Gastroesophageal sphincter (tissue), 4 donors: ENCODE data around the gene IFFO2. TPM values are rescaled to one million over a fixed set of nuclear protein-coding genes. Genes with fewer than 3 reads are reported as not detected.
A peak's percentile ranks its signal among the peaks of the same experiment; 100 is the strongest.

Experiments
- ATAC-seq: fragments of 150-250 bp; one replicate; pipeline ENCODE4 v1.9.1; 2016; ENCODE audit warnings: mild to moderate bottlenecking, moderate library complexity
- H3K27ac ChIP-seq, 4 donors: fragments of 200-600 bp; sonication (generic) in 3 of 4; 1 replicate in 3 of 4; 2 replicates in 1 of 4; pipeline ENCODE4 v1.5.1; 2016 to 2019
- H3K27me3 ChIP-seq: fragments of 200-600 bp; sonication (generic); one replicate; pipeline ENCODE4 v1.5.1; 2019
- H3K36me3 ChIP-seq, 2 donors: fragments of 200-600 bp; sonication (generic); one replicate each; pipeline ENCODE4 v1.5.1; 2019; ENCODE audit warnings: control low read depth in 1 of 2
- H3K4me1 ChIP-seq, 3 donors: fragments of 200-600 bp; sonication (generic); 1 replicate in 2 of 3; 2 replicates in 1 of 3; pipeline ENCODE4 v1.5.1; 2016 to 2019; ENCODE audit warnings: control low read depth in 2 of 3
- H3K4me3 ChIP-seq, 2 donors: fragments of 200-600 bp; sonication (generic); one replicate each; pipeline ENCODE4 v1.5.1; 2019; ENCODE audit warnings: mild to moderate bottlenecking in 1 of 2, moderate library complexity in 1 of 2
- H3K9me3 ChIP-seq, 3 donors: fragments of 200-600 bp; sonication (generic); one replicate each; pipeline ENCODE4 v1.5.1; 2017 to 2019; ENCODE audit warnings: control low read depth in 2 of 3
- CTCF ChIP-seq, 4 experiments: fragments of 200-600 bp in 2 of 4; fragments of 450-650 bp in 2 of 4; sonication (generic) in 1 of 4; IDR thresholded peaks; one replicate each; pipeline ENCODE4 v1.5.1; 2017 to 2019; ENCODE audit warnings: antibody characterized with exemption in 4 of 4, mild to moderate bottlenecking in 2 of 4, moderate library complexity in 2 of 4
- EP300 ChIP-seq: sonication (generic); formaldehyde crosslinking; IDR thresholded peaks from one replicate; pipeline ENCODE4 v1.6.1; 2017; ENCODE audit warnings: antibody characterized with exemption, mild to moderate bottlenecking
- POLR2A ChIP-seq, 2 donors: fragments of 450-650 bp; IDR thresholded peaks; one replicate each; pipeline ENCODE4 v1.6.1; 2017; ENCODE audit warnings: antibody characterized with exemption in 2 of 2, mild to moderate bottlenecking in 2 of 2, moderate library complexity in 1 of 2
- POLR2AphosphoS5 ChIP-seq: sonication (generic); formaldehyde crosslinking; IDR thresholded peaks from one replicate; pipeline ENCODE4 v1.6.1; 2017; ENCODE audit warnings: antibody characterized with exemption
- WGBS, 2 donors: methylation state at CpG; one replicate each; pipeline ENCODE4 v1.1.5; 2018; ENCODE audit warnings: low coverage in 1 of 2; 5-methylcytosine and 5-hydroxymethylcytosine counted together
- total RNA-seq, 4 donors: library from RNA; depleted of rRNA; stranded (reverse); fragments of >200 nt; gene quantifications; one replicate each; pipeline ENCODE4 v1.1.0, GENCODE V29; 2016

Gene IFFO2
- total RNA-seq, 4 donors from 2014 or later = 9.3 to 18.4 (median 12.7) TPM

GRCh38 chr1:18951818-18952391, 4.6 kb downstream of the IFFO2 start:
- no peak for ATAC-seq
- H3K27ac ChIP-seq = peak overlapping the region; percentile 82 to 97 (median 92)
- H3K27me3 ChIP-seq = no peaks in the 10 kb centered on the region
- WGBS, 2 donors = 75 to 93% methylated on average over 3 to 8 of the region's 8 CpGs
- no peak overlapping the region for H3K4me3 ChIP-seq
- no peaks in the 10 kb centered on the region for H3K36me3 ChIP-seq
- no peak for TF ChIP-seq POLR2AphosphoS5
- TF ChIP-seq EP300 = no peak
- no peak for TF ChIP-seq CTCF (IDR thresholded peaks at IDR 0.05)
- no peak for TF ChIP-seq POLR2A (IDR thresholded peaks at IDR 0.05)
- H3K4me1 ChIP-seq = peaks cover 0 to 89% (median 64%) of the 10 kb centered on the region in 3 donors
- no peaks in the 10 kb centered on the region for H3K9me3 ChIP-seq

- ATAC-seq = no peak
- Histone ChIP-seq H3K36me3 (no peaks in the 10 kb centered on the region), H3K4me1 (peaks cover 0 to 92% (median 67%) of the 10 kb centered on the region in 3 donors), H3K27me3 (no peaks in the 10 kb centered on the region), H3K27ac (peak overlapping the region; percentile 82 to 97 (median 92)), H3K4me3 (peak overlapping the region in 1 of 2 donors; percentile 45), H3K9me3 (no peaks in the 10 kb centered on the region)
- TF ChIP-seq POLR2A (IDR thresholded peaks at IDR 0.05) = no peak
- TF ChIP-seq CTCF (IDR thresholded peaks at IDR 0.05) = no peak
- TF ChIP-seq POLR2AphosphoS5 = no peak
- TF ChIP-seq EP300 = no peak
- 82% methylated on average over 2 of the region's 9 CpGs; no CpG with 5 or more reads in 1 of the 2 donors for WGBS, 2 donors
Observed at GRCh38 chr1:18951416-18951815, 5.1 kb downstream of the IFFO2 start.

GRCh38 chr1:18950401-18951026, 6.0 kb downstream of the IFFO2 start:
- Histone ChIP-seq H3K27me3 (no peaks in the 10 kb centered on the region), H3K9me3 (no peaks in the 10 kb centered on the region), H3K27ac (peak overlapping the region; percentile 82 to 97 (median 92)), H3K36me3 (no peaks in the 10 kb centered on the region), H3K4me3 (peak overlapping the region; percentile 2 to 45), H3K4me1 (peaks cover 0 to 100% (median 72%) of the 10 kb centered on the region in 3 donors)
- 13 to 15% methylated on average over 7 to 15 of the region's 19 CpGs for WGBS, 2 donors
- no peak for TF ChIP-seq EP300
- TF ChIP-seq POLR2A (IDR thresholded peaks at IDR 0.05) = peak; percentile 22 to 24
- no peak for TF ChIP-seq CTCF (IDR thresholded peaks at IDR 0.05)
- TF ChIP-seq POLR2AphosphoS5 = peak; percentile 82
- peak; percentile 42 for ATAC-seq

GRCh38 chr1:18949686-18950400, 6.6 kb downstream of the IFFO2 start:
- 4 to 5% methylated on average over 9 to 20 of the region's 22 CpGs for WGBS, 2 donors
- H3K27ac ChIP-seq = peak overlapping the region; percentile 82 to 97 (median 92)
- peak; percentile 44 for ATAC-seq
- H3K36me3 ChIP-seq = no peaks in the 10 kb centered on the region
- peak overlapping the region; percentile 2 to 45 for H3K4me3 ChIP-seq
- no peak for TF ChIP-seq EP300
- no peak for TF ChIP-seq POLR2A (IDR thresholded peaks at IDR 0.05)
- peak; percentile 38 for TF ChIP-seq POLR2AphosphoS5
- peak in 3 of 4 experiments; percentile 34 to 45 (median 38) for TF ChIP-seq CTCF (IDR thresholded peaks at IDR 0.05)
- H3K4me1 ChIP-seq = peaks cover 0 to 100% (median 75%) of the 10 kb centered on the region in 3 donors
- H3K27me3 ChIP-seq = no peaks in the 10 kb centered on the region
- no peaks in the 10 kb centered on the region for H3K9me3 ChIP-seq
